RWPE2 (cell line): Measurements from ENCODE around the gene GCKR.

Experiments
- ATAC-seq: fragments of 200-7000 bp; cut with Tn5 transposase; 3 replicates; pipeline ENCODE4 v1.9.1; 2021; ENCODE audit warnings: low read depth
- DNase-seq: peaks from one replicate; pipeline ENCODE4 v3.0.0-alpha.2; 2020; ENCODE audit warnings: low spot score
- H3K27ac ChIP-seq: fragments of 450-650 bp; 2 replicates; pipeline ENCODE4 v1.5.1; 2017; ENCODE audit warnings: mild to moderate bottlenecking; ENCODE audit not compliant: poor library complexity, severe bottlenecking
- H3K27me3 ChIP-seq: fragments of 250-450 bp; sonication (Bioruptor Pico); 2 replicates; pipeline ENCODE4 v1.5.1; 2021; ENCODE audit warnings: mild to moderate bottlenecking, moderate library complexity; ENCODE audit not compliant: insufficient read depth, poor library complexity, severe bottlenecking
- H3K36me3 ChIP-seq: fragments of 250-450 bp; sonication (Bioruptor Pico); 2 replicates; pipeline ENCODE4 v1.5.1; 2020; ENCODE audit warnings: low read depth, mild to moderate bottlenecking, moderate library complexity
- H3K4me1 ChIP-seq: fragments of 250-450 bp; sonication (Bioruptor Pico); 2 replicates; pipeline ENCODE4 v1.5.1; 2021; ENCODE audit warnings: mild to moderate bottlenecking, moderate library complexity; ENCODE audit not compliant: insufficient read depth, poor library complexity, severe bottlenecking
- H3K4me3 ChIP-seq: fragments of 250-450 bp; sonication (Bioruptor Pico); 2 replicates; pipeline ENCODE4 v1.5.1; 2021; ENCODE audit warnings: mild to moderate bottlenecking, moderate library complexity; ENCODE audit not compliant: severe bottlenecking
- H3K9me3 ChIP-seq: fragments of 250-450 bp; sonication (Bioruptor Pico); 2 replicates; pipeline ENCODE4 v1.5.1; 2021; ENCODE audit warnings: mild to moderate bottlenecking, moderate library complexity; ENCODE audit not compliant: severe bottlenecking
- CTCF ChIP-seq: fragments of 450-650 bp; IDR thresholded peaks from one replicate; pipeline ENCODE4 v1.5.1; 2017; ENCODE audit warnings: mild to moderate bottlenecking, moderate library complexity; ENCODE audit not compliant: poor library complexity, severe bottlenecking

Gene GCKR

GRCh38 chr2:27464443-27464842 is 32.2 kb upstream of the GCKR start:
- no peaks in the 10 kb centered on the region for H3K9me3 ChIP-seq
- no peaks in the 10 kb centered on the region for H3K27me3 ChIP-seq
- no peak overlapping the region for H3K4me3 ChIP-seq
- no peak overlapping the region for H3K27ac ChIP-seq
- no peaks in the 10 kb centered on the region for H3K36me3 ChIP-seq
- TF ChIP-seq CTCF: no peak
- no peaks in the 10 kb centered on the region for H3K4me1 ChIP-seq
- DNase-seq: no peak
- no peak for ATAC-seq

GRCh38 chr2:27471961-27472360 is 24.7 kb upstream of the GCKR start:
- no peak for DNase-seq

GRCh38 chr2:27485496-27485895 is 11.1 kb upstream of the GCKR start:
- Histone ChIP-seq H3K27ac (no peak overlapping the region), H3K4me1 (peaks cover 5% of the 10 kb centered on the region), H3K9me3 (no peaks in the 10 kb centered on the region), H3K36me3 (peaks cover 2% of the 10 kb centered on the region), H3K4me3 (no peak overlapping the region), H3K27me3 (no peaks in the 10 kb centered on the region)
- no peak for DNase-seq
- ATAC-seq: no peak
- no peak for TF ChIP-seq CTCF

More at GRCh38 chr2:27471961-27472360, 24.7 kb upstream of the GCKR start:
- Histone ChIP-seq H3K36me3 (peaks cover 22% of the 10 kb centered on the region), H3K9me3 (no peaks in the 10 kb centered on the region), H3K27ac (no peak overlapping the region), H3K4me3 (no peak overlapping the region), H3K27me3 (no peaks in the 10 kb centered on the region), H3K4me1 (no peaks in the 10 kb centered on the region)
- no peak for ATAC-seq
- no peak for TF ChIP-seq CTCF

GRCh38 chr2:27489118-27489497 is 7.5 kb upstream of the GCKR start:
- no peak overlapping the region for H3K27ac ChIP-seq

More at GRCh38 chr2:27489118-27489497, 7.5 kb upstream of the GCKR start:
- H3K27me3 ChIP-seq: no peaks in the 10 kb centered on the region
- DNase-seq (no peak), ATAC-seq (peak; percentile 19; the same call in 2 of the 3 replicates)
- peaks cover 5% of the 10 kb centered on the region for H3K4me1 ChIP-seq
- peak overlapping the region; percentile 34 for H3K4me3 ChIP-seq
- H3K9me3 ChIP-seq: no peaks in the 10 kb centered on the region
- no peaks in the 10 kb centered on the region for H3K36me3 ChIP-seq
- no peak for TF ChIP-seq CTCF
